ENCODE data around the gene ATG5.

The ATG5 gene

GRCh38 chr6:106216527-106216926 lies 109.0 kb downstream of the ATG5 start:
- no peak for ATAC-seq
- TF ChIP-seq ZFP30 (CRISPR knock-in tag; IDR thresholded peaks at IDR 0.05) (no peak), ZFP3 (CRISPR knock-in tag; IDR thresholded peaks at IDR 0.05) (no peak), RARB (CRISPR knock-in tag; IDR thresholded peaks at IDR 0.05) (no peak), ESRRG (CRISPR knock-in tag; IDR thresholded peaks at IDR 0.05) (no peak), ISL1 (CRISPR knock-in tag; IDR thresholded peaks at IDR 0.05) (no peak), BACH2 (CRISPR knock-in tag; IDR thresholded peaks at IDR 0.05; ENCODE audit: borderline replicate concordance) (no peak), ZNF70 (CRISPR knock-in tag; IDR thresholded peaks at IDR 0.05) (no peak), SNAI2 (CRISPR knock-in tag; IDR thresholded peaks at IDR 0.05) (no peak), CREB5 (CRISPR knock-in tag; IDR thresholded peaks at IDR 0.05; ENCODE audit: low read depth) (no peak), ZNF565 (CRISPR knock-in tag; conservative IDR thresholded peaks at IDR 0.05; ENCODE audit: low read depth) (no peak), POU6F1 (CRISPR knock-in tag; IDR thresholded peaks at IDR 0.05; ENCODE audit: borderline replicate concordance, low read depth) (no peak), CSDC2 (CRISPR knock-in tag; IDR thresholded peaks at IDR 0.05) (no peak), TSHZ2 (CRISPR knock-in tag; IDR thresholded peaks at IDR 0.05) (no peak), ZC3H10 (CRISPR knock-in tag; IDR thresholded peaks at IDR 0.05) (no peak), CSRNP3 (CRISPR knock-in tag; IDR thresholded peaks at IDR 0.05) (no peak), ZNF8 (CRISPR knock-in tag; IDR thresholded peaks at IDR 0.05) (no peak), TCF4 (CRISPR knock-in tag; IDR thresholded peaks at IDR 0.05; ENCODE audit: borderline replicate concordance) (no peak), TOX (CRISPR knock-in tag; IDR thresholded peaks at IDR 0.05; ENCODE audit: borderline replicate concordance) (no peak), GLIS3 (CRISPR knock-in tag; IDR thresholded peaks at IDR 0.05) (no peak)
- TF ChIP-seq, protein P1, sequence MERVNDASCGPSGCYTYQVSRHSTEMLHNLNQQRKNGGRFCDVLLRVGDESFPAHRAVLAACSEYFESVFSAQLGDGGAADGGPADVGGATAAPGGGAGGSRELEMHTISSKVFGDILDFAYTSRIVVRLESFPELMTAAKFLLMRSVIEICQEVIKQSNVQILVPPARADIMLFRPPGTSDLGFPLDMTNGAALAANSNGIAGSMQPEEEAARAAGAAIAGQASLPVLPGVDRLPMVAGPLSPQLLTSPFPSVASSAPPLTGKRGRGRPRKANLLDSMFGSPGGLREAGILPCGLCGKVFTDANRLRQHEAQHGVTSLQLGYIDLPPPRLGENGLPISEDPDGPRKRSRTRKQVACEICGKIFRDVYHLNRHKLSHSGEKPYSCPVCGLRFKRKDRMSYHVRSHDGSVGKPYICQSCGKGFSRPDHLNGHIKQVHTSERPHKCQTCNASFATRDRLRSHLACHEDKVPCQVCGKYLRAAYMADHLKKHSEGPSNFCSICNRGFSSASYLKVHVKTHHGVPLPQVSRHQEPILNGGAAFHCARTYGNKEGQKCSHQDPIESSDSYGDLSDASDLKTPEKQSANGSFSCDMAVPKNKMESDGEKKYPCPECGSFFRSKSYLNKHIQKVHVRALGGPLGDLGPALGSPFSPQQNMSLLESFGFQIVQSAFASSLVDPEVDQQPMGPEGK (CRISPR knock-in tag; IDR thresholded peaks at IDR 0.05; ENCODE audit: borderline replicate concordance) = no peak

GRCh38 chr6:106215608-106216007 lies 110.0 kb downstream of the ATG5 start:
- ATAC-seq = no peak
- no peak for TF ChIP-seq SNAI2 (CRISPR knock-in tag; IDR thresholded peaks at IDR 0.05)
- no peak for TF ChIP-seq ZFP30 (CRISPR knock-in tag; IDR thresholded peaks at IDR 0.05)
- TF ChIP-seq TOX (CRISPR knock-in tag; IDR thresholded peaks at IDR 0.05; ENCODE audit: borderline replicate concordance) = no peak
- TF ChIP-seq TCF4 (CRISPR knock-in tag; IDR thresholded peaks at IDR 0.05; ENCODE audit: borderline replicate concordance) = no peak
- TF ChIP-seq GLIS3 (CRISPR knock-in tag; IDR thresholded peaks at IDR 0.05) = no peak
- no peak for TF ChIP-seq ZNF8 (CRISPR knock-in tag; IDR thresholded peaks at IDR 0.05)
- TF ChIP-seq PPARA (CRISPR knock-in tag; IDR thresholded peaks at IDR 0.05; ENCODE audit: borderline replicate concordance) = no peak
- no peak for TF ChIP-seq TSHZ2 (CRISPR knock-in tag; IDR thresholded peaks at IDR 0.05)
- TF ChIP-seq ZFP3 (CRISPR knock-in tag; IDR thresholded peaks at IDR 0.05) = no peak
- no peak for TF ChIP-seq ZNF565 (CRISPR knock-in tag; conservative IDR thresholded peaks at IDR 0.05; ENCODE audit: low read depth)
- TF ChIP-seq ARNTL (CRISPR knock-in tag; IDR thresholded peaks at IDR 0.05; ENCODE audit: borderline replicate concordance, low read depth) = no peak
- TF ChIP-seq POU6F1 (CRISPR knock-in tag; IDR thresholded peaks at IDR 0.05; ENCODE audit: borderline replicate concordance, low read depth) = no peak
- no peak for TF ChIP-seq CSRNP3 (CRISPR knock-in tag; IDR thresholded peaks at IDR 0.05)
- TF ChIP-seq CREB5 (CRISPR knock-in tag; IDR thresholded peaks at IDR 0.05; ENCODE audit: low read depth) = no peak
- no peak for TF ChIP-seq ZNF70 (CRISPR knock-in tag; IDR thresholded peaks at IDR 0.05)

Data from SK-N-SH treated with all-trans-retinoic acid at 6 μM for 48 hours (cell line).